ENCODE results near the gene AKAP13. TPM values are rescaled to one million over a fixed set of nuclear protein-coding genes. Genes with fewer than 3 reads are reported as not detected.

AKAP13 gene
- total RNA-seq, 1 donor from 2014 or later = 41.1 TPM

DNA sequence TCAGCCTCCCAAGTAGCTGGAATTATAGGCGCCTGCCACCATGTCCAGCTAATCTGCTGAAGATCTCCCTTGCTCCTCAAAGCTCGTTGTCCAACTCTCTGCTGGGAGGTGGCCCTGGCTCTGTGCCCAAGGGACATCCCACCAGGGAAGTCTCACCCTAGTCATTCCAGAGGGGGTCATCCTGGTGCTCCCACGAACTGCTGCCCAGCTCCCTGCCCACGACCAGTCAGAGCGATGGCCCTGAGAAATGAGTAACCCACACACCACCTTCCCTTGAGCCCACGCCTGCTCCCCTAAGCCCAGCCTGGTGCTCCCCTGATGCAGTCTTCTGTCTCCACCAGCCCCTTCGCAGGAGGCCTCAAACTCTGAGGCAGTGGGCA lies 409.1 kb downstream of the AKAP13 start:
- DNase-seq (ENCODE audit: low read depth) (no peak), FAIRE-seq (no peak)
- Histone ChIP-seq H3K4me3 (ENCODE audit: low read depth, low read length) (no peak overlapping the region), H3K27me3 (ENCODE audit: control insufficient read depth, insufficient read depth, low read length) (no peaks in the 10 kb centered on the region), H3K36me3 (ENCODE audit: control insufficient read depth, insufficient read depth, low read length) (no peaks in the 10 kb centered on the region)
- TF ChIP-seq, protein P1, sequence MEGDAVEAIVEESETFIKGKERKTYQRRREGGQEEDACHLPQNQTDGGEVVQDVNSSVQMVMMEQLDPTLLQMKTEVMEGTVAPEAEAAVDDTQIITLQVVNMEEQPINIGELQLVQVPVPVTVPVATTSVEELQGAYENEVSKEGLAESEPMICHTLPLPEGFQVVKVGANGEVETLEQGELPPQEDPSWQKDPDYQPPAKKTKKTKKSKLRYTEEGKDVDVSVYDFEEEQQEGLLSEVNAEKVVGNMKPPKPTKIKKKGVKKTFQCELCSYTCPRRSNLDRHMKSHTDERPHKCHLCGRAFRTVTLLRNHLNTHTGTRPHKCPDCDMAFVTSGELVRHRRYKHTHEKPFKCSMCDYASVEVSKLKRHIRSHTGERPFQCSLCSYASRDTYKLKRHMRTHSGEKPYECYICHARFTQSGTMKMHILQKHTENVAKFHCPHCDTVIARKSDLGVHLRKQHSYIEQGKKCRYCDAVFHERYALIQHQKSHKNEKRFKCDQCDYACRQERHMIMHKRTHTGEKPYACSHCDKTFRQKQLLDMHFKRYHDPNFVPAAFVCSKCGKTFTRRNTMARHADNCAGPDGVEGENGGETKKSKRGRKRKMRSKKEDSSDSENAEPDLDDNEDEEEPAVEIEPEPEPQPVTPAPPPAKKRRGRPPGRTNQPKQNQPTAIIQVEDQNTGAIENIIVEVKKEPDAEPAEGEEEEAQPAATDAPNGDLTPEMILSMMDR (IDR thresholded peaks at IDR 0.05; ENCODE audit: insufficient read depth, low read length, severe bottlenecking) = no peak

DNA sequence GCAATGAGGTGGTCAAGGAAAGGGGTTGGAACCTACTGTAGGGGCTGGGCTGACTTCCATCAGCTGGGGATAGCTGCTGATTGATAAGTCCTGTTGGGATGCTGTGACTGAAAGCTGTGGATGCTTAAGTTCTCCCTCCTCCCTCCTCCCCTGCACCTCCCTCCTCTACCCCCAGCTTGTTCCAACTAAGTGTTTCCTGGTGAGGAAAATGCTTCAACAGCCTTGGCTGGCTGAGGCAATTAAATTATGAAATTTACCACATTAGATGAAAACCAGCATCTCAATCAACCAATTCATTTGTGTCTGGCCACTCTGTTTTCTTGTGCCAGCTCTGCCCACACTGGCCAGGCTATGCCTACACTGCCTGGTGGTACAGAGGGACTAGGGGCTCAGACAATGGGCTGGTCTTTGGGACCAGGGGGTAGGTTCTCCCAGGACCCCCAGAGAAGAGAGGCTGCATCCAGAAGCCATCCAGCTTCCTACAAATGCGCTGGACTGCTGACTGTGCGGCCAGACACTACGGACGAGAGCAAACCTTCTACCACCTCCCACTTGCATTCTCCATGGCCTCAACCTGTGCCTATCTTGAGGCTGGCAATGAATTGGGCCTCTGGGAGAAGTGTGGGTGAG lies 411.8 kb downstream of the AKAP13 start:
- Histone ChIP-seq H3K36me3 (ENCODE audit: control insufficient read depth, insufficient read depth, low read length) (no peaks in the 10 kb centered on the region), H3K27me3 (ENCODE audit: control insufficient read depth, insufficient read depth, low read length) (no peaks in the 10 kb centered on the region), H3K4me3 (ENCODE audit: low read depth, low read length) (no peak overlapping the region)
- FAIRE-seq (peak; percentile 77), DNase-seq (ENCODE audit: low read depth) (no peak)
- TF ChIP-seq, protein P1 (IDR thresholded peaks at IDR 0.05; ENCODE audit: insufficient read depth, low read length, severe bottlenecking) = no peak

DNA sequence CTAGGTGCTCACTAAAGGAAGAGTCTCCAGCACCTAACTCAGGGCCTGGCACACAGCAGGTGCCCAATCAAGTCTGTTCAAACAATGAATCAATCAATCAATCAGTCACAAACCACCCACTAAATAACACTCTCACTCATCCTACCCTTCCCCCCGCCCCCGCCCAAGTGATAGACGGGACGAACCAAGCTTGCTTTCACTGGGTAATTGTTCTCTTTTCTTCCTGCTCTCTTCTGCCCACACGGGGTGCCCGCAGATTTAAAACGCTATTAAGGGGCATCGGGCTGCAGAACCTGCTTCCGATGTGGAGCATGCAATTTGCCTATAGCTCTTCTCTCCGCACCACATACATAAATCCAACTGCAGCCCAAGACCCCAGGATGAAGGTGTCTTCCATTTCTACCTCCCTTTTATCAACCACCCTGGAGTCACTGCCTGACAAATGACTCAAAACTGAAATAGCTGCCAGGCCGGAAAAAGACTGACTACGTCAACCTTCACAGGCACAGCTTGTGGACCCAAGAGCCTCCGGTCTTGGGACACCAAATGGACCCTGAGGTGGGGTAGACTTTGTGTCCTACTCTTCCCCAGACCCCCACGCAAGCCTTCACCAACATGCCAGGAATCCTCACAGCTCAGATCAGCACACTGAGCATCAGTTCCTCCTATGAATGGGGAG lies 412.6 kb downstream of the AKAP13 start:
- H3K4me3 ChIP-seq (ENCODE audit: low read depth, low read length) = peak overlapping the region; percentile 53
- no peaks in the 10 kb centered on the region for H3K36me3 ChIP-seq (ENCODE audit: control insufficient read depth, insufficient read depth, low read length)
- TF ChIP-seq, protein P1 (IDR thresholded peaks at IDR 0.05; ENCODE audit: insufficient read depth, low read length, severe bottlenecking) = no peak
- DNase-seq (ENCODE audit: low read depth) = no peak
- no peaks in the 10 kb centered on the region for H3K27me3 ChIP-seq (ENCODE audit: control insufficient read depth, insufficient read depth, low read length)
- FAIRE-seq = no peak

DNA sequence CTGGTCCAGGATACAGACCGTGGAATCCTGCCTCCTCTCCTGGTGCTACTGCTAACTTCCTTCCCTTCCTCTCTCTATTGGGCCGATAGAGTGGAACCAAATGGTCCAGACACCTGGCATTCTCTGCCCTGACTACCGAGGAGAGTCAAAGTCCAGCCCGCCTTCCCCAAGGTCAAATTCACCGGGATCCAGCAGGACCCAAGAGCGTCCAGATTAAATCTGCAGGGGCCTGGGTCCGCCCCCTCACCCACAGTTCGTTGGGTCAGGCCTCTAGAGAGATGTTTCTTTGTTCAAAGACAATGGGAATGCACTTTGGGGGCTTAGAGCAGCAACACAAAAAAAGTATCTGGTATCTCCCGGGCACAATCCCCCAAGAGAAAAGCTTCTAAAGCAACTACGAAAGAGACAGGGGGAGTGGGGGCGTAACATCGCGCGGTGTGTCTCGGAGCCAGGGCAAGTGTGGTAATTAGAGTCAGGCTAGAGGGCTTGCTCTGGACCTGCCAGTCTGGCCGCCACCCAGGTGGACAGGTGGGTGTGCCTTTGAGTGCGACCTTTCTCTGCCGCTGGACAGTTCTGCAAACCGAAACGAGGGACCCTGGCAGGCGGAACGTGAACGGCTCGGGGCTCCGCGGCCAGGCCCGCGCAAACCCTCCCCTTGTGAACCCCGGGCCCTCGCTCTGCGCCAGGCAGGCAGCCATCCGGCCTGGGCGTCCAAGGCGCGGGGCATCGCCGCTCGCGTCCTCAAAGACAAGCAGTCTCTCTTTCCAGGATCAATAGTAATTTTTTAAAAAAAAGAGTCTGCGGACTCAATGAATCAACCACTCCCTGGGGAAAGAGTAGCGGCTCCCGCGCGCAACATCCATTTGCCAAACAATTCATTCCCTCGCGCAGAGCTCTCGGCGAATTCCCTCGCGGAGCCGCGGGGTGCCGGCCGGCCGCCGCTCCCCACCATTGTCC lies 413.5 kb downstream of the AKAP13 start:
- no peaks in the 10 kb centered on the region for H3K36me3 ChIP-seq (ENCODE audit: control insufficient read depth, insufficient read depth, low read length)
- no peaks in the 10 kb centered on the region for H3K27me3 ChIP-seq (ENCODE audit: control insufficient read depth, insufficient read depth, low read length)
- TF ChIP-seq, protein P1 (IDR thresholded peaks at IDR 0.05; ENCODE audit: insufficient read depth, low read length, severe bottlenecking) = no peak
- DNase-seq (ENCODE audit: low read depth) (no peak), FAIRE-seq (no peak)
- peak overlapping the region; percentile 53 for H3K4me3 ChIP-seq (ENCODE audit: low read depth, low read length)

DNA sequence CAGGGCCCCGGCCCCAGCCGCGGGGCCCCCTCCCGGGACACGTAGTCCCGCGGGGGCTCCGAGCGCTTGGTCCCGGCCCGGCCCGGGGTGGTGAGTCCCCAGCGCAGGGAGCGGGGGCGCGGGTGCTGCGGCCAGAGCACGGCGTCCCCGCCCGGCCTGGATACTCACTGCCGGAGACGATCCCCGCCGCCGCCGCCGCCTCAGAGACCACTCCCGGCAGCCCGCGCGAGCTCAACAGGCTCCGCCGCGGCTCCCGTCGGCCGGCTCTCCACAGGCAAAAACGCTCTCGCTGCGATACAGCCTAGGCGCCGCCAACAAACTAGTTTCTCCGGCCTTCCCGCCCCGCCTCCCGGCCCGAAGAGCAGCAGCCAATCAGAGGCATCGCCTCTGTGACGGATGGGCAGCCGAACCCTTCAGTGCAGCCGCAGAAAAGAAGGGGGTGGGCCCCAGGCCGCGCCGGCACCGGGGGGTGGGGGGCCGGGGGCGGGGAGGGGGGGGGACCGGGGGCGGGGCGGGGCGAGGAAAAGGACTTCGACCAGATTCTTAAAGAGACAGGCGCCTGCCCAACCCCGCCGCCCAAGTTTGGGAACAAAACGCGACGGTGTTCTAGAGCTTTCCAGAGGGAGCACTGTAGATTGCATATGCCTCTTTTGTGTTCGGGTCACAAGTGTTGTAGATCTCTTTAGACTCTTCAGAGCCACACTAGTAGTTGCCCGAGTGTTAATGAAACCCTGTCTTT lies 414.4 kb downstream of the AKAP13 start, which contains the start of gene KLHL25:
Gene KLHL25 (minus strand): TSS at position 328 of the 739 bp plus-strand sequence. CDS start 25,115 bp downstream, outside the sequence.
- peak within 1 kb of the TSS; percentile 53 for H3K4me3 ChIP-seq (ENCODE audit: low read depth, low read length)
- peak; percentile 84 for DNase-seq (ENCODE audit: low read depth)
- no peaks in the 10 kb centered on the region for H3K36me3 ChIP-seq (ENCODE audit: control insufficient read depth, insufficient read depth, low read length)
- H3K27me3 ChIP-seq (ENCODE audit: control insufficient read depth, insufficient read depth, low read length) = no peaks in the 10 kb centered on the region
- TF ChIP-seq, protein P1 (IDR thresholded peaks at IDR 0.05; ENCODE audit: insufficient read depth, low read length, severe bottlenecking) = no peak
- no peak for FAIRE-seq
